SK-N-SH treated with all-trans-retinoic acid at 6 μM for 48 hours (cell line): ENCODE results near the gene DDX27.

ENCODE experiments used
- BACH2 ChIP-seq: fragments of 250-450 bp; sonication (Bioruptor Pico); IDR thresholded peaks from 2 replicates; pipeline ENCODE4 v1.9.0; 2021; ENCODE audit warnings: mild to moderate bottlenecking, borderline replicate concordance
- CSDC2 ChIP-seq: fragments of 250-450 bp; sonication (Bioruptor Pico); IDR thresholded peaks from 2 replicates; pipeline ENCODE4 v1.5.0; 2020; ENCODE audit warnings: mild to moderate bottlenecking, moderate library complexity
- TOX ChIP-seq: fragments of 250-450 bp; sonication (Bioruptor Pico); IDR thresholded peaks from 2 replicates; pipeline ENCODE4 v1.8.0; 2021; ENCODE audit warnings: mild to moderate bottlenecking, moderate library complexity, borderline replicate concordance

DNA sequence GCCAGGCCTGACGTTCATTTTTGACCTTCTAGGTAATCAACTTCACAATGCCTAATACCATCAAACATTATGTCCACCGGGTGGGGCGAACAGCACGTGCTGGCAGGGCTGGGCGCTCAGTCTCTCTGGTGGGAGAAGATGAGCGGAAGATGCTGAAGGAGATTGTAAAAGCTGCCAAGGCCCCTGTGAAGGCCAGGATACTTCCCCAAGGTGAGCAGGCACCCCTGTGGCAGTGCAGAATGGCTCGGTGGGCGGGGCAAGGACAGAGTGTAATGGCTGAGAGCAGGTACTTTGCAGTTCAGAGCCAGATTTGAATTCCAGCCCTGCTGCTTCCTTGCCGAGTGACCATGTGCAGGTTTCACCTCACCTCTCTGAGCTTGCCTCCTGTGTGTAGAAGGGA lies 17.1 kb downstream of the DDX27 start:
- TF ChIP-seq CSDC2 (CRISPR knock-in tag) (no peak), TOX (CRISPR knock-in tag) (no peak), BACH2 (CRISPR knock-in tag) (no peak)
